Measurements from ENCODE around the gene FBXL16.

The FBXL16 gene

GRCh38 chr16:660459-661183, 45.0 kb downstream of the FBXL16 start:
- no peak for DNase-seq (ENCODE audit: low read depth)

GRCh38 chr16:660132-660458, 45.5 kb downstream of the FBXL16 start:
- DNase-seq (ENCODE audit: low read depth) = no peak

DNA sequence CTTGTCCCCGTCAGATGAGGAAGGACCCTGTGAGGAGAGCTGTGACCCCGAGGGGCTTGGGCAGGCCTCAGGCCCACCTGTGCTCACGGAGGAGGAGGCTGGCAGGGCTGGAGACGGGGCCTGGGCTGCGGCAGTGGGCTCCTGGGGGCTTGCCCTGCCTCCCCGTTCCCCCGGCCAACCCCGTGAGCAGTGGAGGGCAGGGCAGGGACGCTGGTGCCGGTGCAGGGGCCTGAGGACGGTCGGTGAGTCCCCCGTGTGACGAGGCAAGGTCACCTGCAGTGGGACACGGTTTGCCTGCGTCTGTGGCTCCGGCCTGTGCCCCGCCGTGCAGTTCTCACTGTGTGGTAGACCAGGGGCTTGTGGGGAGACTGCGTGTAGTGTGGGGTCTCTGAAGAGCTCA, 46.0 kb downstream of the FBXL16 start:
- no peak for DNase-seq (ENCODE audit: low read depth)

DNA sequence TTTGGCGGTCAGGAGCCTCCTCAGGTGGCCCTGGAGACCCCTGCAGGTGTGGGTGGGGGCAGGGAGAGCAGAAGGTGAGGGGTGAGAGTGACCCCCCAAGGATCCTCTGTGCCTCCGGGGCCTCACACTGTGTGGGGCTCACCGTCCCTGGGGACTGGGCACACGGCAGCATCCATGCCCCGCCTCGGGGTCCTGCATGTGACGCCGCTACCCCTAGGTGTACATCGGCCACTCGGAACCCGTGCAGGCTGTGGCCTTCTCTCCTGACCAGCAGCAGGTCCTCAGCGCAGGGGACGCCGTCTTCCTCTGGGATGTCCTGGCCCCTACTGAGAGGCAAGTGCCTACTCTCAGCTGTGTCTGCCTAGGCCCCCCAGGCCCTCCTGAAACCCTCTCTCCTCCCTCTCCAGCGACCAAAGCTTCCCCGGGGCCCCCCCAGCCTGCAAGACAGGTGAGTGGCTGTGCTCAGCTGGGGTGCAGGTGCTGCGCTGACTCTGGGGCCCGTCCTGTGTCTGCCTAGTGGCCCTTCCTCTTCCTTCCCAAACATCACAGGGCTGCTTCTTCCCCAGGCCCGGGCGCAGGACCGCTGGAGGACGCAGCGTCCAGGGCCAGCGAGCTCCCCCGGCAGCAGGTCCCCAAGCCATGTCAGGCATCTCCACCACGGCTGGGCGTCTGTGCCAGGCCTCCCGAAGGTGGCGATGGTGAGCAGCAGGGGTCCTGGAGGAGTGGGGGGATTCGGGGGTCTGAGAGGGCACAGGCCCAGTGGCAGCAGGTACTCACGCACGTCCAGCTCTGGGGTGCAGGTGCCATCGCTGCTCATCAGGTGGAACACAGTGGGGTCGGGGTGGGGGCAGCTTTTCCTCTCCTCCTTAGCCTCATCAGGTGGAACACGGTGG, 46.7 kb downstream of the FBXL16 start:
- DNase-seq (ENCODE audit: low read depth) = no peak

GRCh38 chr16:657487-657886, 48.1 kb downstream of the FBXL16 start:
- DNase-seq (ENCODE audit: low read depth) = no peak

- DNase-seq (ENCODE audit: low read depth) = no peak
These were observed 51.6 kb downstream of the FBXL16 start for GRCh38 chr16:654034-654433.

DNA sequence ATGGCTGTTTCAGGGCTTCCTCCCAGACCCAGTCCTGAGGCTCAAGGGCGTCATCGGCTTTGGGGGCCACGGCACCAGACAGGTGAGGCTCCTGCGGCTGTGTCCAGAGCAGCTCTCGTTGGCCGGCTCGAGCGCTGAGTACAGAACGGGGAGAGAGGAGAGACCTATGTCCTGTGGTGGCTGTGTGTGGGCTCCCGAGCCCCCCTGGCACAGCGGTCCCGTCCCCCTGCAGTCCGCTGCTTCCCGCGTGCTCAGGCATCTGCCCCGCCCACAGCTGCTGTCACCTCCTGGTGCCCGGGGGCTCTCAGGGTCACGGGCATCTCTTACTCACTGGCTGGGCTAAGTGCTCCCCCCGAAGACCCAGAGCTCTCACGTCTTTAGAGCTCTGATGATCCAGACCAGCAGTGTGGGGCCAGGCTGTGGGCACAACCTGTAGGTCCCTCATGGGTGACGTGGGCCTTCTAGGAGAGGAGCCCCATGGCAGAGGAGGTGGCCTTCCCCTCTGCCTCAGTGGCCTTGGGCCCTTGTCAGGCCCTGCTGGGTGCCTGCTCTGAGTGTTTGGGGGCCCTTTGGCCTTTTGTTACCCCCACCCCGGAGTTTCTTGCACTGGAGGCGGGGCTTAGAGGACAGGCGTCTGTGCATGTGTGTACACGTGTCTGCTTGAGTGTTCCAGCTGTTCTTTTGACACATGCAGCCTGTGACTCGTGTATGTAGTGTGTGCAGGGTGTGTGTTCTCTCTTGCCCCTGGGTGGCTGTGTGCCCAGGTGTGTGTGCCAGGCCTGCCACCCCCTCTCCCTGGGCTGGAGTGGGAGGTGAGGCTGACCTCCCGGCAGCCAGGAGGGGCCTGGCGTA, 52.9 kb downstream of the FBXL16 start:
- no peak for DNase-seq (ENCODE audit: low read depth)

DNA sequence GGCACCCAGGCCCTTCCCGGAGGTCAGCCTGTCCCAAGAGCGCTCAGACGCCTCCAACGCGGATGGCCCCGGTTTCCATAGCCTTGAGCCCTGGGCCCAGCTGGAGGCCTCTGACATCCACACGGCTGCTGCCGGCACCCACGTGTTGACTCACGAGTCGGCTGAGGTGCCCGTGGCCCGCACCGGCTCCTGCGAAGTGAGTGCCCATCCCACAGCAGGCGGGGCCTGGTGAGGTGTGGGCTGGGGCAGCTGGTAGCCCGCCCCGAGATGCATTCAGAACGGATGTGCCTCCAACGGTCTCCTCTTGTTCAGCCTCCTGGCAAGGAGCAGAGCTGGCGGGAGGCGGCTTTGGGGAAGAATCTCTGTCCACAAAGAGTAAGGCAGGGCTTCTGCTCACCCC, 53.8 kb downstream of the FBXL16 start:
- DNase-seq (ENCODE audit: low read depth) = no peak

GRCh38 chr16:649631-650030, 56.0 kb downstream of the FBXL16 start:
- no peak for DNase-seq (ENCODE audit: low read depth)

- DNase-seq (ENCODE audit: low read depth) = peak; percentile 88
These were observed 56.6 kb downstream of the FBXL16 start, which contains the start of gene WDR90 for GRCh38 chr16:648781-649589. Gene WDR90, plus strand, starts transcription at chr16:649365. Its CDS starts 52 bp downstream, at chr16:649417.

GRCh38 chr16:648071-648780, 57.4 kb downstream of the FBXL16 start:
- DNase-seq (ENCODE audit: low read depth) = no peak

- DNase-seq (ENCODE audit: low read depth) = no peak
These were observed 58.3 kb downstream of the FBXL16 start for GRCh38 chr16:647173-647902.

GRCh38 chr16:646679-647172, 58.9 kb downstream of the FBXL16 start:
- DNase-seq (ENCODE audit: low read depth) = no peak

DNA sequence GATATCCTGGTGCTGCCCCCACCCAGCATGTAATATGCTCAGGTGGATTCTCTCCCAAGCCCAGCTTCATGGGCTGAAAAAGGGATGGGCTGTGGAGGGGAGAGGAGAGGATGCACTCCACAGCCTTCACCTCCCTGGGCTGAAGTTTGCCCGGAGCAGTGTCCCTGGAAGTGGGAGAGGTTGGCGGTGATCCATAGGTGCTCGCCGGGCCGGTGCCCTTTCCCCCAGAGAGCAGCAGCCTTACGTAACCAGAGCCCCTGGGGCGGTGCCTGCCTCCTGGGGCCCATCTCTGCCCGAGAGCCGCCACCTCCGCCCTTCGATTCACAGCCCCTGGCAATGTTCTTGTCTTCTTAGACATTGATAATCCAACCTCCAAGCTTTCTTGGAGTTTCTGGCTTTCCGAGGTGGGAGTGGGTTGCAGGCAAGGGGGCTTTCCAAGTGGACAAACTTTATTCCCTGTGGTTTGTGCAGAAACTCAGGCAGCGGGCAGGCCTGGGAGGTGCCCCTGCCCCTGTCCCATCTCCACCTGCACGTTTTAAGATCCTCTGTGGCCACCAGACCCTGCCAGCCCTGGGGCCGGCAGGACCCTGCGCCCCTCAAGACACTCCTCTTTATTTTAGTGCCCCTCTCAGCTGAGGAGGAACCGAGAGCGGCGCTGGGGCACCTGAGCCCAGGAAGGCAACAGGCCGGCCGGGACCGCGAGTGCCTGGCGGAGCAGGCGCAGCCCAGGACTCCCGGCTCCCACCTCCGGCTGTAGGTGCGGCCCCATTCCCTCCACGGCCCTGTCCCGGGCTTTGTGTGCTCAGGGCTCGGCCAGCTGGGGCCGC, 59.5 kb downstream of the FBXL16 start:
- no peak for DNase-seq (ENCODE audit: low read depth)

GRCh38 chr16:644556-644955, 61.0 kb downstream of the FBXL16 start:
- no peak for DNase-seq (ENCODE audit: low read depth)

- no peak for DNase-seq (ENCODE audit: low read depth)
These were observed 62.6 kb downstream of the FBXL16 start for GRCh38 chr16:643050-643368.

All from stimulated activated CD8-positive, alpha-beta memory T cell treated with anti-CD3 and anti-CD28 coated beads, Interleukin-7, amount 100 ng/mL, for 24 hours (primary cell).